ENCODE data around the gene TRIM65. TPM values are rescaled to one million over a fixed set of nuclear protein-coding genes. Genes with fewer than 3 reads are reported as not detected.
A peak's percentile ranks its signal among the peaks of the same experiment; 100 is the strongest.
"Not testable (repeated sequence)": the region's sequence is repeated elsewhere in the genome, so short reads cannot be mapped to it uniquely, and the experiment has no call there.

The TRIM65 gene
- total RNA-seq, 1 donor from 2014 or later: 20.4 TPM

DNA sequence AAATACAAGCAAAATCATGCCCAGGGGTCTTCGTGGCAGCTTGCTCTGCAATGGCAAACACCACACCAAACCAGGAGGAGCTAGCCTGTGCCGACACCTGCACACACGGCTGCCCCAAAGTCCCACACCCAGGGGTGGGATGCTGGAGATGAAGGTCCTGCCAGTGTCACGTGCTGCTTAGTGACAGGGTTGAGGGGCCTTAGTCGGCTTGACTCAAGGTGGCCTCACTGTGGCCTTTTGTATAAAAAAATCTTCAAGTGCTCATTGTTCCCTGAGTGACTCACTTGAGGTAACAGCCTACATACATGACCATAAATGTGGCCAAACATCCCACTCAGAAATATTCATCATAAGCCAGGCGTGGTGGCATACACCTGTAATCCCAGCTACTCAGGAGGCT is 7.3 kb downstream of the TRIM65 start:
- no peak overlapping the region for H3K27ac ChIP-seq (ENCODE audit: low read depth, low read length)
- no peak overlapping the region for H3K4me3 ChIP-seq (ENCODE audit: low read length in 3 of 3)
- H3K9me3 ChIP-seq (ENCODE audit: control insufficient read depth in 3 of 3, low read length in 3 of 3): no peaks in the 10 kb centered on the region
- peaks cover 24 to 29% (median 27%) of the 10 kb centered on the region in 3 donors for H3K36me3 ChIP-seq (ENCODE audit: control insufficient read depth in 3 of 3, insufficient read depth in 3 of 3, low read length in 3 of 3)
- H3K9ac ChIP-seq (ENCODE audit: low read depth in 1 of 3, low read length in 3 of 3): no peak overlapping the region
- peaks cover 6 to 9% (median 7%) of the 10 kb centered on the region in 3 donors for H3K4me1 ChIP-seq (ENCODE audit: control insufficient read depth in 3 of 3, insufficient read depth in 3 of 3, low read length in 3 of 3)
- H3K27me3 ChIP-seq (ENCODE audit: control insufficient read depth in 3 of 3, insufficient read depth in 3 of 3, low read length in 3 of 3): no peaks in the 10 kb centered on the region

DNA sequence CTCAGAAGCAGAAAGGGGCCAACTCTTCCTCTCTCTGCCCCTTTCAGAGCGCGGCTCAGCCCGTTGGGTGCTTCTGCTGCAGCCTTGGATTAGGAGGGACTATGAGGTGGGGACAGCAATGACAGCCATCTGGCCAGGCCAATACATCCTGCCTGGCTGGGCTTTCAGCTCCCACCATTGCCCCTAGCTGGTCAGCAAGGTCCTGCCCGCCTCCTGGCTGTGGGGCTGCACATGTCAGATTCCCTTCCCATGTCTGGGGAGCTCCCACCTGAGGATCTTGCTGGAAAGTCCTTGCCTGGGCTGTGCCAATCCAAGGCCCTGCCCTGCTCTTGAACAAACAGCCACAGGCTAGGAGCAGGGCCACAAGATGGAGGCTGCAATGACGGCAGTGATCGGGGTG is 8.3 kb downstream of the TRIM65 start:
- Histone ChIP-seq H3K4me3 (ENCODE audit: low read length in 3 of 3) (no peak overlapping the region), H3K27ac (ENCODE audit: low read depth, low read length) (no peak overlapping the region), H3K4me1 (ENCODE audit: control insufficient read depth in 3 of 3, insufficient read depth in 3 of 3, low read length in 3 of 3) (peaks cover 0 to 3% (median 0%) of the 10 kb centered on the region in 3 donors), H3K9ac (ENCODE audit: low read depth in 1 of 3, low read length in 3 of 3) (no peak overlapping the region), H3K27me3 (ENCODE audit: control insufficient read depth in 3 of 3, insufficient read depth in 3 of 3, low read length in 3 of 3) (no peaks in the 10 kb centered on the region), H3K36me3 (ENCODE audit: control insufficient read depth in 3 of 3, insufficient read depth in 3 of 3, low read length in 3 of 3) (peaks cover 24 to 29% (median 27%) of the 10 kb centered on the region in 3 donors), H3K9me3 (ENCODE audit: control insufficient read depth in 3 of 3, low read length in 3 of 3) (no peaks in the 10 kb centered on the region)

DNA sequence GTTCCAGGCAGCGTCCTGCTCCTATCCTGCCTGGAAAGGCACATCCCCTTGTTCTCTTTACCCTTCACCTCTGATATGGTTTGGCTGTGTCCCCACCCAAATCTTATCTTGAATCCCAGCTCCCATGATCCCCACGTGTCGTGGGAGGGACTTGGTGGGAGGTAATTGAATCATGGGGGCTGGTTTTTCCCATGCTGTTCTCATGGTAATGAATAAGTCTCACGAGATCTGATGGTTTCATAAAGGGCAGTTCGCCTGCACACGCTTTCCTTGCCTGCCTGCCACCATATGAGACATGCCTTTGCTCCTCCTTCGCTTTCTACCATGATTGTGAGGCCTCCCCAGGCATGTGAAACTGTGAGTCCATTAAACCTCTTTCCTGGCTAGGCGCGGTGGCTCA is 10.9 kb downstream of the TRIM65 start:
- not testable (repeated sequence) for H3K27me3 ChIP-seq (ENCODE audit: control insufficient read depth in 3 of 3, insufficient read depth in 3 of 3, low read length in 3 of 3); H3K4me1 ChIP-seq (ENCODE audit: control insufficient read depth in 3 of 3, insufficient read depth in 3 of 3, low read length in 3 of 3); H3K9me3 ChIP-seq (ENCODE audit: control insufficient read depth in 3 of 3, low read length in 3 of 3); H3K27ac ChIP-seq (ENCODE audit: low read depth, low read length); H3K9ac ChIP-seq (ENCODE audit: low read depth in 1 of 3, low read length in 3 of 3); H3K4me3 ChIP-seq (ENCODE audit: low read length in 3 of 3)
- peaks cover 9 to 21% (median 18%) of the 10 kb centered on the region in 3 donors for H3K36me3 ChIP-seq (ENCODE audit: control insufficient read depth in 3 of 3, insufficient read depth in 3 of 3, low read length in 3 of 3)

DNA sequence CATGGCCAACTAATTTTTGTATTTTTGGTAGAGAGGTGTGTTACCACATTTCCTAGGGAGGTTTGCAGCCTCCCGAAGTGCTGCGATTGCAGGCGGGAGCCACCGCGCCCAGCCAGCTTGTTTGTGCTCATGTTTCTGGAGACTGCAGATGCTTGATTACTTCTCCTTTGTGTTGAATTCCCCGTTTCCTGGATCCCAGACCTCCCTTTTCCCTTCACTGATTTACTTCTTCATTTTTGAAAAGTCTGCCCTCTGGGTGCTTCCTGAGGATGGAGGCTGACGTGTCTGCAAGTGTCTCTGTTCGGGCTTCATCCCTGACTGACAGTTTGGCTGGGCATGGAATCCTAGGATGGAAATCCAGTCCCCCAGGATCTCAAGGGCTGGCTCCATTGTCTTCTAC is 11.3 kb downstream of the TRIM65 start:
- peaks cover under 1 to 3% (median 3%) of the 10 kb centered on the region in 3 donors for H3K4me1 ChIP-seq (ENCODE audit: control insufficient read depth in 3 of 3, insufficient read depth in 3 of 3, low read length in 3 of 3)
- no peak overlapping the region for H3K4me3 ChIP-seq (ENCODE audit: low read length in 3 of 3)
- H3K27me3 ChIP-seq (ENCODE audit: control insufficient read depth in 3 of 3, insufficient read depth in 3 of 3, low read length in 3 of 3): no peaks in the 10 kb centered on the region
- no peak overlapping the region for H3K9ac ChIP-seq (ENCODE audit: low read depth in 1 of 3, low read length in 3 of 3)
- H3K27ac ChIP-seq (ENCODE audit: low read depth, low read length): no peak overlapping the region
- peaks cover 4 to 17% (median 14%) of the 10 kb centered on the region in 3 donors for H3K36me3 ChIP-seq (ENCODE audit: control insufficient read depth in 3 of 3, insufficient read depth in 3 of 3, low read length in 3 of 3)
- no peaks in the 10 kb centered on the region for H3K9me3 ChIP-seq (ENCODE audit: control insufficient read depth in 3 of 3, low read length in 3 of 3)

DNA sequence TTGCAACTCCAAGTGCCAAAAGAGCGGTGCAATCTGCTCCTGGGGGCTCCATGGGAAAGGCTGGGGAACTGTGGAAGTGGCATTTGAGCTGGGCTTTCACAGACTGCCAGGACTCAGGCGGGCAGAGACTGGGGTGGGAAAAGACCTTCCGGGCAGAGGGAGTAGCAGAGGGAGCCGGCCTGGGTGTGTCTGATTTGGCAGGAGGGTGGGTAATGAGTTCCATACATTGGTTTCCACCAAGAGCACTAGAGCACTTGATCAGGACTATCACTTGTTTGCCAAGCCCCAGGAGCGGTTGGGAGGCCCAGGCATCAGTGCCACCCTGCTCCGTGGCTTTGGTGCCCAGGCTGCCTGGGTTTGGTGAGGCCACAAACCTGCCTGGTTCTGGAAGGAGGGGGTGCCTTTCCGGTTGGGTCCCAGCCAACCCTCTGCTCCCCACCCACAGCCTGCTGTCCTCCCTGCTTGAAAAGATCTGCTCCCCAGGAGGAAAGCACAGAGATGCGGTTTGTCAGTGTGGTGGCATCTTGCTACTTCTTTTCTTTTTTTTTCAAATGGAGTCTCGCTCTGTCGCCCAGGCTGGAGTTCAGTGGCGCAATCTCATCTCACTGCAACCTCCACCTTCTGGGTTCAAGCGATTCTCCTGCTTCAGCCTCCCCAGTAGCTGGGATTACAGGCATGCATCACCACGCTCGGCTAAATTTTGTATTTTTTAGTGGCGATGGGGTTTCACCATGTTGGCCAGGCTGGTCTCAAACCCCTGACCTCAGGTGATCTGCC is 14.9 kb downstream of the TRIM65 start:
- no peak overlapping the region for H3K9ac ChIP-seq (ENCODE audit: low read depth in 1 of 3, low read length in 3 of 3)
- no peaks in the 10 kb centered on the region for H3K27me3 ChIP-seq (ENCODE audit: control insufficient read depth in 3 of 3, insufficient read depth in 3 of 3, low read length in 3 of 3)
- no peak overlapping the region for H3K27ac ChIP-seq (ENCODE audit: low read depth, low read length)
- peaks cover 0 to 4% (median 0%) of the 10 kb centered on the region in 3 donors for H3K36me3 ChIP-seq (ENCODE audit: control insufficient read depth in 3 of 3, insufficient read depth in 3 of 3, low read length in 3 of 3)
- H3K4me3 ChIP-seq (ENCODE audit: low read length in 3 of 3): no peak overlapping the region
- H3K4me1 ChIP-seq (ENCODE audit: control insufficient read depth in 3 of 3, insufficient read depth in 3 of 3, low read length in 3 of 3): peaks cover 8 to 27% (median 18%) of the 10 kb centered on the region in 3 donors
- no peaks in the 10 kb centered on the region for H3K9me3 ChIP-seq (ENCODE audit: control insufficient read depth in 3 of 3, low read length in 3 of 3)

DNA sequence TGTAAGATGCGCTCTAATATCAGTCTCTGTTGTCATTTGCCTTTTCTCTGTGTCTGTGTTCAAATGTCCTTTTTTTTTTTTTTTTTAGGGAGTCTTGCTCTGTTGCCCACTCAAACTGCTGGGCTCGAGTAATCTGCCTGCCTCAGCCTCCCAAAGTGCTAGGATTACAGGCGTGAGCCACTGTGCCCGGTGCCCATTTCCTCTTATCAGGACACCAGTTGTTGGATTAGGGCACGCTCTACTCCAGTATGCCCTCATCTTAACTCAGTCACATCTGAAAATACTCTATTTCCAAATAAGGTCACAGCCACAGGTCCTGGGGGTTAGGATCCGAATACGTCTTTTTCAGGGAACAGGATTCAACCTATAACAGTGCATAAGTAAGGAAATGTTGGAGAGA is 16.5 kb downstream of the TRIM65 start:
- Histone ChIP-seq H3K4me1 (ENCODE audit: control insufficient read depth in 3 of 3, insufficient read depth in 3 of 3, low read length in 3 of 3) (peaks cover 24 to 43% (median 34%) of the 10 kb centered on the region in 3 donors), H3K36me3 (ENCODE audit: control insufficient read depth in 3 of 3, insufficient read depth in 3 of 3, low read length in 3 of 3) (peaks cover 0 to 4% (median 0%) of the 10 kb centered on the region in 3 donors), H3K9me3 (ENCODE audit: control insufficient read depth in 3 of 3, low read length in 3 of 3) (no peaks in the 10 kb centered on the region), H3K9ac (ENCODE audit: low read depth in 1 of 3, low read length in 3 of 3) (no peak overlapping the region), H3K4me3 (ENCODE audit: low read length in 3 of 3) (no peak overlapping the region), H3K27me3 (ENCODE audit: control insufficient read depth in 3 of 3, insufficient read depth in 3 of 3, low read length in 3 of 3) (no peaks in the 10 kb centered on the region), H3K27ac (ENCODE audit: low read depth, low read length) (no peak overlapping the region)

DNA sequence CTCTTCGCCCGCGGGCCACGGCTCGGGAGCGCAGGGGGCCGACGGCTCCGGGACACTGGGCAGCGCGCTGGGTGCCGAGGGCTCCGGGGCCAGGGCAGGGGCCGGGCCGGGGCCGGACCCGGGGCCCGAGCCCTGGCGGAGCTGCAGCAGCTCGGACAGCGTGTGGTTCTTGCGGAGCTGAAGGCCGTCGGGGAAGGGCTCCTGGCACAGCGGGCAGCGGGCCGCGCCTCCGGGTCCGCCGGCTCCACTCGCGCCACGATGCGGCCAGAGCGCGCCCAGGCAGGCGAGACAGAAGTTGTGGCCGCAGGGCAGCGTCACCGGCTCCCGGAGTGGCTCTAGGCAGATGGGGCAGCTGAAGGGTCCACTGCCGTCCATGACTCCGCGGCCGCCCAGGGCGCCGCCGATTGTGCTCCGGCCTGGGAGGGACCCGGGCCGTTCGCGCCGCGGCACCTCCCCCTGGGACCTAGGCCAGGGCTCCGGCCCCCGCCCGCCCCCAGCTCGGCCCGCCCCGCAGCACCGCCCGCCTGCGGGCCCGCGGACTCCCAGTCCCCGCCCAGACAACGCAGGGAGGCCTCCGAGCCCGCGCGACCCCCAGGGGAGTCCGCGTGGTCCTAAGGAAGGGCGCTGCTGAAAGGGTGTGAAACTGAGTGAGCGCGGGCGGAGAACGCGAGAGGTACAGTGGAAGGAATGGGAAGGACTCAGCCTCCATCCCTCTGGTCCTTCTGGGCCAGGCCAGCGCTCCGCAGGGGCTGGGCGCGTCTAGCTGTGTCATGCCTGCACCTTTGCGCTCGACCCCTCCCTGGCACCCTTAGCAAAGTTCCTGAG is 18.4 kb downstream of the TRIM65 start, which contains the start of gene TRIM47:
Gene TRIM47 (minus strand): TSS at position 408 of the 825 bp plus-strand sequence. CDS start 33 bp downstream, at position 375.
- Histone ChIP-seq H3K27me3 (ENCODE audit: control insufficient read depth in 3 of 3, insufficient read depth in 3 of 3, low read length in 3 of 3) (no peaks in the 10 kb centered on the region), H3K4me1 (ENCODE audit: control insufficient read depth in 3 of 3, insufficient read depth in 3 of 3, low read length in 3 of 3) (peaks cover 40 to 61% (median 49%) of the 10 kb centered on the region in 3 donors), H3K27ac (ENCODE audit: low read depth, low read length) (peak within 1 kb of the TSS; percentile 96), H3K36me3 (ENCODE audit: control insufficient read depth in 3 of 3, insufficient read depth in 3 of 3, low read length in 3 of 3) (peaks cover 0 to 11% (median 5%) of the 10 kb centered on the region in 3 donors), H3K9ac (ENCODE audit: low read depth in 1 of 3, low read length in 3 of 3) (peak within 1 kb of the TSS; percentile 87 to 90 (median 87)), H3K9me3 (ENCODE audit: control insufficient read depth in 3 of 3, low read length in 3 of 3) (no peaks in the 10 kb centered on the region), H3K4me3 (ENCODE audit: low read length in 3 of 3) (peak within 1 kb of the TSS; percentile 79 to 84 (median 79))

DNA sequence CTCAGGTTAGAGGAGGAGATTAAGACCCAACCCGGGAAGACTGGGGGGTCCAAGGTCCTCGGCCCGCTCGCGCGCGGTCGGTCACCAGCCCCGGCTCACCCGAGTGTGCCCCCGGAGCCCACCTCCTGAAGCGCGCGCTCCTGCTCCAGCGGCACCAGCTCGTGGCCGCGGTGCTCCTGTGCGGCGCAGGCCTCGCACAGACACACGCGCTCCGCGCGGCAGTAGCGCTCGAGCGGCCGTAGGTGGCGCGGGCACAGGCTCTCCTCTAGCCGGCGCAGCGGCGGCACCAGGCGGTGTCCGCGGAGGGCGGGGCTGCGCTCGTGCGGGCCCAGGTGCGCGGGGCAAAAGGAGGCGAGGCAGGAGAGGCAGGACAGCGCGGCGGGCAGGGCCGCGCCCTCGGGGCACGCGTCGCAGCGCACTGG is 19.0 kb downstream of the TRIM65 start:
- Histone ChIP-seq H3K9me3 (ENCODE audit: control insufficient read depth in 3 of 3, low read length in 3 of 3) (no peaks in the 10 kb centered on the region), H3K4me3 (ENCODE audit: low read length in 3 of 3) (peak overlapping the region; percentile 79 to 84 (median 79)), H3K4me1 (ENCODE audit: control insufficient read depth in 3 of 3, insufficient read depth in 3 of 3, low read length in 3 of 3) (peaks cover 46 to 67% (median 55%) of the 10 kb centered on the region in 3 donors), H3K27ac (ENCODE audit: low read depth, low read length) (peak overlapping the region; percentile 96), H3K36me3 (ENCODE audit: control insufficient read depth in 3 of 3, insufficient read depth in 3 of 3, low read length in 3 of 3) (peaks cover 0 to 11% (median 5%) of the 10 kb centered on the region in 3 donors), H3K9ac (ENCODE audit: low read depth in 1 of 3, low read length in 3 of 3) (peak overlapping the region; percentile 87 to 90 (median 87)), H3K27me3 (ENCODE audit: control insufficient read depth in 3 of 3, insufficient read depth in 3 of 3, low read length in 3 of 3) (no peaks in the 10 kb centered on the region)

DNA sequence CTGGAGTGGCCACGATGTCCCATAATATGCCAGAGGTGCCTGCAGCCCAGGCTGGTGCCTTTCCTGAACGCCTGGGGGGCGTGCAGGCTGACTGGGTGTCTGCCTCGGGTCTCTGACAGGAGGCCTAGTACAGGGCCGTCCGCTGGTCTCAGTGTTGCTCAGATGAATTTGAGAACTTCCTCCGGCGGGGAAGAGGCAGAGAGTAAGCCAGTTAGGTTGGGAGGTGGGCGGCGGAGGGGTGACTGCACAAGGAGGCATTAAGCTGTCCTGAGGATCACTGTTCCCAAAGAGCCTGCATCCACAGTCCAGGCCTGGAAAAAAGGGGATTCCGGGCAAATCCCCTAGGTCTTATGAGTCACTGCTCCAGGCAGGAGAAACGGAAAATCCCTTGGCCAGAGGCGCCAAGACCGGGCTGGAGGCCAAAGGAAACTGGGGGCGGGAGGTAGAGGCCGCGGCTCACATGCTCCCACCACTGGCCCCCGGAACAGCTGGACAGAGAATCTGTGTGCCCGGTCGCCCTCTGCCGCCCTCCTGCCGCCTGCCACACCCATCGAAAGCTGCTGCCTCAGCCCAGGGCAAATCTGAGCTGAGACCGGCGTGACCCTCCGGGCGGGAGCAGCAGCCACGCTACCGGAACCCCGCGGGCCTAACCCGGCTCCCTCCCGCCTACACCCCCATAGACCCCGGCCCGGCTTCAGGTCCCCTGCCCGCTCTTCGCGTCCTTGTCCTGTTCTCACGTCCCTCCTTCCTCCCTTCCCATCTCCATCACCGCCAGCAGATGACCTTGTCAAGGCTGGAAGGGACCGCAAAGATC is 19.6 kb downstream of the TRIM65 start:
- peak overlapping the region; percentile 87 to 90 (median 87) for H3K9ac ChIP-seq (ENCODE audit: low read depth in 1 of 3, low read length in 3 of 3)
- H3K27ac ChIP-seq (ENCODE audit: low read depth, low read length): peak overlapping the region; percentile 96
- no peaks in the 10 kb centered on the region for H3K9me3 ChIP-seq (ENCODE audit: control insufficient read depth in 3 of 3, low read length in 3 of 3)
- peaks cover 51 to 73% (median 60%) of the 10 kb centered on the region in 3 donors for H3K4me1 ChIP-seq (ENCODE audit: control insufficient read depth in 3 of 3, insufficient read depth in 3 of 3, low read length in 3 of 3)
- H3K4me3 ChIP-seq (ENCODE audit: low read length in 3 of 3): peak overlapping the region; percentile 79 to 84 (median 79)
- H3K36me3 ChIP-seq (ENCODE audit: control insufficient read depth in 3 of 3, insufficient read depth in 3 of 3, low read length in 3 of 3): peaks cover 0 to 11% (median 5%) of the 10 kb centered on the region in 3 donors
- no peaks in the 10 kb centered on the region for H3K27me3 ChIP-seq (ENCODE audit: control insufficient read depth in 3 of 3, insufficient read depth in 3 of 3, low read length in 3 of 3)
